Neural cell (in vitro differentiated cells): ENCODE data around the gene SMC3. TPM values are rescaled to one million over a fixed set of nuclear protein-coding genes. Genes with fewer than 3 reads are reported as not detected.

Source experiments
- H2AFZ ChIP-seq: fragments of 200-600, 300-800 bp; sonication (generic), shearing (Covaris generic); 2 replicates; pipeline ENCODE4 v1.6.0; 2014; ENCODE audit warnings: low read depth, mild to moderate bottlenecking, antibody characterized with exemption, low read length, moderate library complexity
- H3F3A ChIP-seq: fragments of 200-600 bp; shearing (Covaris generic); 2 replicates; pipeline ENCODE4 v1.6.1; 2016; ENCODE audit warnings: mild to moderate bottlenecking, moderate library complexity, mixed read lengths, antibody characterized with exemption, low read length; ENCODE audit not compliant: insufficient read depth, poor library complexity, severe bottlenecking
- H3K27ac ChIP-seq: fragments of 200-600, 300-800 bp; sonication (generic), shearing (Covaris generic); 2 replicates; pipeline ENCODE4 v1.5.1; 2014; ENCODE audit warnings: mild to moderate bottlenecking, low read length, moderate library complexity
- H3K27me3 ChIP-seq: fragments of 300-800, 200-600 bp; sonication (generic), shearing (Covaris generic); 2 replicates; pipeline ENCODE4 v1.6.0; 2014; ENCODE audit warnings: mild to moderate bottlenecking, low read depth, low read length, moderate library complexity; ENCODE audit not compliant: insufficient read depth
- H3K36me3 ChIP-seq: fragments of 300-800, 200-600 bp; sonication (generic), shearing (Covaris generic); 2 replicates; pipeline ENCODE4 v1.5.1; 2014; ENCODE audit warnings: mild to moderate bottlenecking, antibody characterized with exemption, low read length, moderate library complexity; ENCODE audit not compliant: insufficient read depth
- H3K4me2 ChIP-seq: fragments of 300-800, 200-600 bp; sonication (generic), shearing (Covaris generic); 2 replicates; pipeline ENCODE4 v1.6.0; 2014; ENCODE audit warnings: mild to moderate bottlenecking, low read length
- H3K4me3 ChIP-seq: fragments of 300-800, 200-600 bp; sonication (generic), shearing (Covaris generic); 2 replicates; pipeline ENCODE4 v1.5.1; 2014; ENCODE audit warnings: mild to moderate bottlenecking, low read length, moderate library complexity
- H3K79me2 ChIP-seq: fragments of 200-600 bp; shearing (Covaris generic); replicated peaks from 2 replicates; pipeline ENCODE4 v1.6.0; 2014; ENCODE audit warnings: mild to moderate bottlenecking, low read length, moderate library complexity; ENCODE audit not compliant: insufficient read depth
- H3K9ac ChIP-seq: fragments of 300-800, 200-600 bp; sonication (generic), shearing (Covaris generic); 2 replicates; pipeline ENCODE4 v1.6.1; 2016; ENCODE audit warnings: mild to moderate bottlenecking, low read length, mixed read lengths
- H3K9me2 ChIP-seq: fragments of 200-600 bp; shearing (Covaris generic); 2 replicates; pipeline ENCODE4 v1.6.1; 2016; ENCODE audit warnings: mild to moderate bottlenecking, low read length, mixed read lengths; ENCODE audit not compliant: insufficient read depth
- H3K9me3 ChIP-seq: fragments of 200-600, 300-800 bp; sonication (generic), shearing (Covaris generic); 2 replicates; pipeline ENCODE4 v1.6.1; 2016; ENCODE audit warnings: mild to moderate bottlenecking, mixed run types, low read length, moderate library complexity, mixed read lengths
- H4K20me1 ChIP-seq: fragments of 200-600 bp; shearing (Covaris generic); 2 replicates; pipeline ENCODE4 v1.6.1; 2016; ENCODE audit warnings: mild to moderate bottlenecking, mixed run types; ENCODE audit not compliant: insufficient read depth
- EP300 ChIP-seq: fragments of 450-650 bp; conservative IDR thresholded peaks from 2 replicates; pipeline ENCODE4 v1.6.1; 2014; ENCODE audit warnings: antibody characterized with exemption, mild to moderate bottlenecking, moderate library complexity; ENCODE audit not compliant: poor library complexity, severe bottlenecking
- EZH2 ChIP-seq: fragments of 200-600, 300-800 bp; shearing (Covaris generic), sonication (generic); IDR thresholded peaks from 2 replicates; pipeline ENCODE4 v1.6.1; 2014; ENCODE audit warnings: antibody characterized with exemption, low read length, borderline replicate concordance, mild to moderate bottlenecking; ENCODE audit not compliant: insufficient read depth, poor library complexity, severe bottlenecking
- MXI1 ChIP-seq: fragments of 450-650 bp; conservative IDR thresholded peaks from 2 replicates; pipeline ENCODE4 v1.6.1; 2014; ENCODE audit warnings: antibody characterized with exemption, mild to moderate bottlenecking; ENCODE audit not compliant: poor library complexity, severe bottlenecking
- POLR2AphosphoS5 ChIP-seq: IDR thresholded peaks from 2 replicates; pipeline ENCODE4 v1.6.1; 2012
- RAD21 ChIP-seq: fragments of 450-650 bp; conservative IDR thresholded peaks from 2 replicates; pipeline ENCODE4 v1.6.1; 2014; ENCODE audit warnings: antibody characterized with exemption, mild to moderate bottlenecking, moderate library complexity
- SMC3 ChIP-seq: fragments of 450-650 bp; conservative IDR thresholded peaks from 2 replicates; pipeline ENCODE4 v1.6.1; 2014; ENCODE audit warnings: antibody characterized with exemption, mild to moderate bottlenecking, moderate library complexity; ENCODE audit not compliant: poor library complexity
- TAF1 ChIP-seq: IDR thresholded peaks from 2 replicates; pipeline ENCODE4 v1.6.1; 2012; ENCODE audit warnings: low read depth
- polyA plus RNA-seq: library from polyadenylated mRNA; depleted of rRNA; stranded (reverse); fragments of >200 nt; gene quantifications from 2 replicates; pipeline ENCODE4 v1.2.3, GENCODE V29; 2014
- TF ChIP-seq, protein P1 (sequence below): fragments of 450-650 bp; IDR thresholded peaks from 2 replicates; pipeline ENCODE4 v1.5.1; 2014; ENCODE audit warnings: antibody characterized with exemption, mild to moderate bottlenecking, moderate library complexity; ENCODE audit not compliant: poor library complexity, severe bottlenecking
- TF ChIP-seq, protein P2 (sequence below): IDR thresholded peaks from 2 replicates; pipeline ENCODE4 v1.6.1; 2012; ENCODE audit warnings: borderline replicate concordance

Gene SMC3
- polyA plus RNA-seq, 1 donor from 2014 or later: 67.7 TPM

DNA sequence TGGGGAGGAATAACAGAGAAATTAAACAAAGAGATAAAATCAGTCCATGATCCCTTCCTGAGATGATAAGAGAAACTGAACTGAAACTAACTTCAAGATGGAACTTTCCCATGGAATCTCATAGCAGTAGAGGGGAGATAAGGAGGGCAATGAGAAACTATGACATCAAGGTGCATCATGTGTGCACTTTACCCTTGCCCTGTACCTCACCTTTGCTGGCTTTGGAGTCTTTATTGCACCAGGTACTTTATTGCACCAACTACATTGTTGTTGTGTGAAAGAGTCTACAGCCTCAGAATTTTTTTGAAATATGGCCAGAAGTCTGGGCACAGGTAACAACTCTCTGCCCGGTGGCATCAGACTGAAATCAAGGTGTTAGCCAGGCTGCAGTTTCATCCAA lies 11.2 kb upstream of the SMC3 start:
- Histone ChIP-seq H4K20me1 (no peaks in the 10 kb centered on the region), H3K4me2 (no peak overlapping the region), H3K9me2 (no peaks in the 10 kb centered on the region), H2AFZ (no peak overlapping the region), H3K9ac (no peak overlapping the region), H3K27me3 (no peaks in the 10 kb centered on the region), H3K36me3 (no peaks in the 10 kb centered on the region), H3K4me3 (no peak overlapping the region), H3F3A (no peaks in the 10 kb centered on the region), H3K79me2 (no peaks in the 10 kb centered on the region), H3K9me3 (no peaks in the 10 kb centered on the region), H3K27ac (no peak overlapping the region)
- TF ChIP-seq, protein P1, sequence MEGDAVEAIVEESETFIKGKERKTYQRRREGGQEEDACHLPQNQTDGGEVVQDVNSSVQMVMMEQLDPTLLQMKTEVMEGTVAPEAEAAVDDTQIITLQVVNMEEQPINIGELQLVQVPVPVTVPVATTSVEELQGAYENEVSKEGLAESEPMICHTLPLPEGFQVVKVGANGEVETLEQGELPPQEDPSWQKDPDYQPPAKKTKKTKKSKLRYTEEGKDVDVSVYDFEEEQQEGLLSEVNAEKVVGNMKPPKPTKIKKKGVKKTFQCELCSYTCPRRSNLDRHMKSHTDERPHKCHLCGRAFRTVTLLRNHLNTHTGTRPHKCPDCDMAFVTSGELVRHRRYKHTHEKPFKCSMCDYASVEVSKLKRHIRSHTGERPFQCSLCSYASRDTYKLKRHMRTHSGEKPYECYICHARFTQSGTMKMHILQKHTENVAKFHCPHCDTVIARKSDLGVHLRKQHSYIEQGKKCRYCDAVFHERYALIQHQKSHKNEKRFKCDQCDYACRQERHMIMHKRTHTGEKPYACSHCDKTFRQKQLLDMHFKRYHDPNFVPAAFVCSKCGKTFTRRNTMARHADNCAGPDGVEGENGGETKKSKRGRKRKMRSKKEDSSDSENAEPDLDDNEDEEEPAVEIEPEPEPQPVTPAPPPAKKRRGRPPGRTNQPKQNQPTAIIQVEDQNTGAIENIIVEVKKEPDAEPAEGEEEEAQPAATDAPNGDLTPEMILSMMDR: no peak
- TF ChIP-seq RAD21 (no peak), POLR2AphosphoS5 (no peak), TAF1 (no peak), EZH2 (no peak), EP300 (no peak), SMC3 (no peak), MXI1 (no peak)
- TF ChIP-seq, protein P2, sequence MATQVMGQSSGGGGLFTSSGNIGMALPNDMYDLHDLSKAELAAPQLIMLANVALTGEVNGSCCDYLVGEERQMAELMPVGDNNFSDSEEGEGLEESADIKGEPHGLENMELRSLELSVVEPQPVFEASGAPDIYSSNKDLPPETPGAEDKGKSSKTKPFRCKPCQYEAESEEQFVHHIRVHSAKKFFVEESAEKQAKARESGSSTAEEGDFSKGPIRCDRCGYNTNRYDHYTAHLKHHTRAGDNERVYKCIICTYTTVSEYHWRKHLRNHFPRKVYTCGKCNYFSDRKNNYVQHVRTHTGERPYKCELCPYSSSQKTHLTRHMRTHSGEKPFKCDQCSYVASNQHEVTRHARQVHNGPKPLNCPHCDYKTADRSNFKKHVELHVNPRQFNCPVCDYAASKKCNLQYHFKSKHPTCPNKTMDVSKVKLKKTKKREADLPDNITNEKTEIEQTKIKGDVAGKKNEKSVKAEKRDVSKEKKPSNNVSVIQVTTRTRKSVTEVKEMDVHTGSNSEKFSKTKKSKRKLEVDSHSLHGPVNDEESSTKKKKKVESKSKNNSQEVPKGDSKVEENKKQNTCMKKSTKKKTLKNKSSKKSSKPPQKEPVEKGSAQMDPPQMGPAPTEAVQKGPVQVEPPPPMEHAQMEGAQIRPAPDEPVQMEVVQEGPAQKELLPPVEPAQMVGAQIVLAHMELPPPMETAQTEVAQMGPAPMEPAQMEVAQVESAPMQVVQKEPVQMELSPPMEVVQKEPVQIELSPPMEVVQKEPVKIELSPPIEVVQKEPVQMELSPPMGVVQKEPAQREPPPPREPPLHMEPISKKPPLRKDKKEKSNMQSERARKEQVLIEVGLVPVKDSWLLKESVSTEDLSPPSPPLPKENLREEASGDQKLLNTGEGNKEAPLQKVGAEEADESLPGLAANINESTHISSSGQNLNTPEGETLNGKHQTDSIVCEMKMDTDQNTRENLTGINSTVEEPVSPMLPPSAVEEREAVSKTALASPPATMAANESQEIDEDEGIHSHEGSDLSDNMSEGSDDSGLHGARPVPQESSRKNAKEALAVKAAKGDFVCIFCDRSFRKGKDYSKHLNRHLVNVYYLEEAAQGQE: no peak

DNA sequence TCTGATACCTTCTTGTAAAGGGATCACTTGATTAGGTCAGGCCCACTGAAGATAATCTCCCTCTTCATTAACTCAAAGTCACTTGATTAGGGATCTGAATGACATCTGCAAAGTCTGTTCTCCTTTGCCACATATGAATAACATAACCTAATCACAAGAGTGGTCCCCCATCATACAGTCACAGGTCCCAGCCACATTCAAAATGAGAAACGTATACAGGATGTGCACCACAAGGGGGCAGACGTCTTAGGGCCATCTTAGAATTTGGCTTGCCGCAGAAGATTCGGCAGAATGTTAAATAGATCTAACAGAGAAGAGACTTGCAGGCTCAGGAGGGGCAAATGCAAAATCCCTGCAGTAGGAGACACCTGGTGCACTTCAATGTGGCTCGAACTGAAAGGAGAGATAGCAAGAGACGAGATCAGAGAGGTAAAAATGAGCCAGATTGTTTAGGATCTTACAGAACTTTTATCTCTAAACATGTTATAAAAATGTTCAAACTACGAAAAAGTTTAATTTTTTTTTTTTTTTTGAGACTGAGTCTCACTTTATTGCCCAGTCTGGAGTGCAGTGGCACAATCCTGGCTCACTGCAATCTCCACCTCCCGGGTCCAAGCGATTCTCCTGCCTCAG lies 10.4 kb upstream of the SMC3 start:
- Histone ChIP-seq H4K20me1 (no peaks in the 10 kb centered on the region), H3K27me3 (no peaks in the 10 kb centered on the region), H3K9me3 (no peaks in the 10 kb centered on the region), H3K36me3 (no peaks in the 10 kb centered on the region), H3K4me3 (no peak overlapping the region), H3K4me2 (no peak overlapping the region), H3K9me2 (no peaks in the 10 kb centered on the region), H3K27ac (no peak overlapping the region), H2AFZ (no peak overlapping the region), H3K9ac (no peak overlapping the region), H3F3A (no peaks in the 10 kb centered on the region), H3K79me2 (no peaks in the 10 kb centered on the region)
- TF ChIP-seq MXI1 (no peak), TAF1 (no peak)
- TF ChIP-seq, protein P1: peak; percentile 24
